MM.1S (cell line): Measurements from ENCODE around the gene NMRK2.

Experiments
- DNase-seq: peaks from one replicate; pipeline ENCODE4 v3.0.0-alpha.2; 2015
- H2AFZ ChIP-seq: fragments of 300-600 bp; sonication (generic); 2 replicates; pipeline ENCODE4 v1.6.0; 2016; ENCODE audit warnings: antibody characterized with exemption, low read length
- H3F3A ChIP-seq: fragments of 300-600 bp; sonication (generic); 2 replicates; pipeline ENCODE4 v1.6.1; 2016; ENCODE audit warnings: mild to moderate bottlenecking, antibody characterized with exemption, low read length, moderate library complexity, mixed read lengths; ENCODE audit not compliant: insufficient read depth
- H3K27ac ChIP-seq: fragments of 300-600 bp; sonication (generic); 2 replicates; pipeline ENCODE4 v1.5.1; 2016; ENCODE audit warnings: mild to moderate bottlenecking, low read length
- H3K27me3 ChIP-seq: fragments of 300-600 bp; sonication (generic); replicated peaks from 2 replicates; pipeline ENCODE4 v1.6.0; 2016; ENCODE audit warnings: low read length; ENCODE audit not compliant: insufficient read depth
- H3K36me3 ChIP-seq: fragments of 300-600 bp; sonication (generic); replicated peaks from 2 replicates; pipeline ENCODE4 v1.6.1; 2016; ENCODE audit warnings: mild to moderate bottlenecking, low read length, mixed read lengths; ENCODE audit not compliant: insufficient read depth
- H3K4me1 ChIP-seq: fragments of 300-600 bp; sonication (generic); 2 replicates; pipeline ENCODE4 v1.6.1; 2016; ENCODE audit warnings: low read length, mixed read lengths
- H3K4me2 ChIP-seq: fragments of 300-600 bp; sonication (generic); 2 replicates; pipeline ENCODE4 v1.6.0; 2016; ENCODE audit warnings: low read depth, low read length
- H3K4me3 ChIP-seq: fragments of 300-600 bp; sonication (generic); 2 replicates; pipeline ENCODE4 v1.5.1; 2016; ENCODE audit warnings: low read length, mixed read lengths
- H3K79me2 ChIP-seq: fragments of 300-600 bp; sonication (generic); 2 replicates; pipeline ENCODE4 v1.6.1; 2016; ENCODE audit warnings: mixed run types, low read length, mixed read lengths
- H3K9ac ChIP-seq: fragments of 300-600 bp; sonication (generic); 2 replicates; pipeline ENCODE4 v1.6.1; 2016; ENCODE audit warnings: low read length, mixed read lengths
- H3K9me2 ChIP-seq: fragments of 300-600 bp; sonication (generic); replicated peaks from 2 replicates; pipeline ENCODE4 v1.6.1; 2016; ENCODE audit warnings: mild to moderate bottlenecking, low read length, mixed read lengths; ENCODE audit not compliant: insufficient read depth
- H3K9me3 ChIP-seq: fragments of 300-600 bp; sonication (generic); replicated peaks from 2 replicates; pipeline ENCODE4 v1.6.1; 2016; ENCODE audit warnings: mild to moderate bottlenecking, low read length, mixed read lengths; ENCODE audit not compliant: insufficient read depth
- H4K20me1 ChIP-seq: fragments of 300-600 bp; sonication (generic); 2 replicates; pipeline ENCODE4 v1.6.1; 2016; ENCODE audit warnings: mild to moderate bottlenecking, low read length, moderate library complexity, mixed read lengths; ENCODE audit not compliant: insufficient read depth
- CTCF ChIP-seq: fragments of 300-600 bp; sonication (generic); IDR thresholded peaks from 2 replicates; pipeline ENCODE4 v1.5.1; 2016; ENCODE audit warnings: antibody characterized with exemption, low read length, mixed read lengths
- EZH2 ChIP-seq: fragments of 300-600 bp; sonication (generic); optimal IDR thresholded peaks from 2 replicates; pipeline ENCODE3; 2017; ENCODE audit warnings: low read depth, mild to moderate bottlenecking, antibody characterized with exemption, low read length, mixed read lengths
- EZH2phosphoT487 ChIP-seq: fragments of 300-600 bp; sonication (generic); IDR thresholded peaks from 2 replicates; pipeline ENCODE4 v1.6.1; 2018; ENCODE audit warnings: antibody characterized with exemption, low read length

The NMRK2 gene

GRCh38 chr19:3976495-3977241, 43.8 kb downstream of the NMRK2 start:
- Histone ChIP-seq H3F3A (peaks cover 72% of the 10 kb centered on the region), H3K9me2 (no peaks in the 10 kb centered on the region), H3K79me2 (peaks cover 62% of the 10 kb centered on the region), H3K9ac (no peak overlapping the region), H3K4me3 (no peak overlapping the region), H3K4me2 (no peak overlapping the region), H3K9me3 (no peaks in the 10 kb centered on the region), H3K27me3 (no peaks in the 10 kb centered on the region), H3K36me3 (peaks cover 61% of the 10 kb centered on the region), H2AFZ (no peak overlapping the region), H4K20me1 (peaks cover 62% of the 10 kb centered on the region), H3K4me1 (no peaks in the 10 kb centered on the region), H3K27ac (no peak overlapping the region)
- DNase-seq, result no peak
- no peak for TF ChIP-seq EZH2phosphoT487
- no peak for TF ChIP-seq CTCF
- TF ChIP-seq EZH2, result no peak

- TF ChIP-seq EZH2phosphoT487 (no peak), EZH2 (no peak), CTCF (no peak; the same call in 1 of the 2 replicates)
- H4K20me1 ChIP-seq, result peaks cover 70% of the 10 kb centered on the region
- no peak overlapping the region for H3K4me3 ChIP-seq
- peaks cover 70% of the 10 kb centered on the region for H3K36me3 ChIP-seq
- no peaks in the 10 kb centered on the region for H3K4me1 ChIP-seq
- H3K79me2 ChIP-seq, result peaks cover 70% of the 10 kb centered on the region
- H3K27ac ChIP-seq, result no peak overlapping the region
- H3K9me2 ChIP-seq, result no peaks in the 10 kb centered on the region
- H3K4me2 ChIP-seq, result no peak overlapping the region
- no peaks in the 10 kb centered on the region for H3K27me3 ChIP-seq
- H3F3A ChIP-seq, result peaks cover 72% of the 10 kb centered on the region
- no peak overlapping the region for H3K9ac ChIP-seq
- no peaks in the 10 kb centered on the region for H3K9me3 ChIP-seq
- no peak for DNase-seq
- H2AFZ ChIP-seq, result no peak overlapping the region
These were observed 44.6 kb downstream of the NMRK2 start for GRCh38 chr19:3977242-3978143.

GRCh38 chr19:3978145-3978544, 45.3 kb downstream of the NMRK2 start:
- Histone ChIP-seq H3K27ac (no peak overlapping the region), H3K9me3 (no peaks in the 10 kb centered on the region), H2AFZ (no peak overlapping the region), H3K9ac (no peak overlapping the region), H4K20me1 (peaks cover 77% of the 10 kb centered on the region), H3K4me1 (no peaks in the 10 kb centered on the region), H3K27me3 (no peaks in the 10 kb centered on the region), H3K36me3 (peaks cover 76% of the 10 kb centered on the region), H3K4me3 (no peak overlapping the region), H3K4me2 (no peak overlapping the region), H3K9me2 (no peaks in the 10 kb centered on the region), H3K79me2 (peaks cover 76% of the 10 kb centered on the region), H3F3A (peaks cover 74% of the 10 kb centered on the region)
- no peak for DNase-seq
- TF ChIP-seq CTCF (no peak), EZH2phosphoT487 (no peak), EZH2 (no peak)
